ENCODE results near the gene KANSL1.

DNA sequence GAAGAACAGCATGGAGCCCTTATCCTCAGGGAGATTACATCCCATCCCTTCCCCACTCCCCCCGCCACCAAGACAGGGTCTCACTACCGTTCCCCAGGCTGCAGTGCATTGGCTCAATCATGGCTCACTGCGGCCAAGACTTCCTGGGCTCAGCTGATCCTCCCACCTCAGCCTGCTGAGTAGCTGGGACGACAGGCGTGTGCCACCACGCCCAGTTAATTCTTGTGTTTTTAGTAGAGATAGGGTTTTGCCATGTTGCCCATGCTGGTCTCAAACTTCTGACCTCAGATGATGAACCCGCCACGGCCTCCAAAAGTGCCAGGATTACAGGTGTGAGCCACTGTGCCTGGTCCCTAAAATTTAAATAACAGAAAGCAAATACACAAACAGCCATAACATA is 145.4 kb downstream of the KANSL1 start:
- TF ChIP-seq, protein P1, sequence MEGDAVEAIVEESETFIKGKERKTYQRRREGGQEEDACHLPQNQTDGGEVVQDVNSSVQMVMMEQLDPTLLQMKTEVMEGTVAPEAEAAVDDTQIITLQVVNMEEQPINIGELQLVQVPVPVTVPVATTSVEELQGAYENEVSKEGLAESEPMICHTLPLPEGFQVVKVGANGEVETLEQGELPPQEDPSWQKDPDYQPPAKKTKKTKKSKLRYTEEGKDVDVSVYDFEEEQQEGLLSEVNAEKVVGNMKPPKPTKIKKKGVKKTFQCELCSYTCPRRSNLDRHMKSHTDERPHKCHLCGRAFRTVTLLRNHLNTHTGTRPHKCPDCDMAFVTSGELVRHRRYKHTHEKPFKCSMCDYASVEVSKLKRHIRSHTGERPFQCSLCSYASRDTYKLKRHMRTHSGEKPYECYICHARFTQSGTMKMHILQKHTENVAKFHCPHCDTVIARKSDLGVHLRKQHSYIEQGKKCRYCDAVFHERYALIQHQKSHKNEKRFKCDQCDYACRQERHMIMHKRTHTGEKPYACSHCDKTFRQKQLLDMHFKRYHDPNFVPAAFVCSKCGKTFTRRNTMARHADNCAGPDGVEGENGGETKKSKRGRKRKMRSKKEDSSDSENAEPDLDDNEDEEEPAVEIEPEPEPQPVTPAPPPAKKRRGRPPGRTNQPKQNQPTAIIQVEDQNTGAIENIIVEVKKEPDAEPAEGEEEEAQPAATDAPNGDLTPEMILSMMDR (IDR thresholded peaks at IDR 0.05; ENCODE audit: low read depth, low read length), result no peak
- TF ChIP-seq POLR2A (IDR thresholded peaks at IDR 0.05; ENCODE audit: extremely low read depth, insufficient read length), result no peak
- TF ChIP-seq, protein P2, sequence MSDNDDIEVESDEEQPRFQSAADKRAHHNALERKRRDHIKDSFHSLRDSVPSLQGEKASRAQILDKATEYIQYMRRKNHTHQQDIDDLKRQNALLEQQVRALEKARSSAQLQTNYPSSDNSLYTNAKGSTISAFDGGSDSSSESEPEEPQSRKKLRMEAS (IDR thresholded peaks at IDR 0.05; ENCODE audit: low read depth, low read length), result no peak
- TF ChIP-seq MYC (IDR thresholded peaks at IDR 0.05; ENCODE audit: low read depth, low read length), result no peak

Data from NB4 (cell line).